Measurements from ENCODE around the gene HOXB9. TPM values are rescaled to one million over a fixed set of nuclear protein-coding genes. Genes with fewer than 3 reads are reported as not detected.

HOXB9 gene
- total RNA-seq, 4 donors from 2014 or later: 0.43 to 1.0 TPM; not detected in 2

DNA sequence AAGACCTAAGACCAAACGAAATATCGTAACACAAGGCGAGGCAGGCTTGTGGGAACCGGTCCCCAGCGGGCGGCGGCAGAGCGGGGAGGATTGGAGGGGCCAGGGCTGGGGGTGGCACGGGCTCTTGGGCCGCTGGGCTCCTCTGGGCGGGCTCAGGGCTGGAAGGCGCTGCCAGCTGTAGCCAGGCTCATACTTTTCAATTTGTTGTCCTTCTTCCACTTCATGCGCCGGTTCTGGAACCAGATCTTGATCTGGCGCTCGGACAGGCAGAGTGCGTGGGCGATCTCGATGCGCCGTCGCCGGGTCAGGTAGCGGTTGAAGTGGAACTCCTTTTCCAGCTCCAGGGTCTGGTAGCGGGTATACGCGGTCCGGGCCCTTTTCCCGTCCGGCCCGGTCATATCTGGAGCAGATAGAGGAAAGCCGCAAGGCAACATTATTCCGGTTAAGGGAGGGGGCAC, 34.1 kb downstream of the HOXB9 start:
- TF ChIP-seq, protein P1, sequence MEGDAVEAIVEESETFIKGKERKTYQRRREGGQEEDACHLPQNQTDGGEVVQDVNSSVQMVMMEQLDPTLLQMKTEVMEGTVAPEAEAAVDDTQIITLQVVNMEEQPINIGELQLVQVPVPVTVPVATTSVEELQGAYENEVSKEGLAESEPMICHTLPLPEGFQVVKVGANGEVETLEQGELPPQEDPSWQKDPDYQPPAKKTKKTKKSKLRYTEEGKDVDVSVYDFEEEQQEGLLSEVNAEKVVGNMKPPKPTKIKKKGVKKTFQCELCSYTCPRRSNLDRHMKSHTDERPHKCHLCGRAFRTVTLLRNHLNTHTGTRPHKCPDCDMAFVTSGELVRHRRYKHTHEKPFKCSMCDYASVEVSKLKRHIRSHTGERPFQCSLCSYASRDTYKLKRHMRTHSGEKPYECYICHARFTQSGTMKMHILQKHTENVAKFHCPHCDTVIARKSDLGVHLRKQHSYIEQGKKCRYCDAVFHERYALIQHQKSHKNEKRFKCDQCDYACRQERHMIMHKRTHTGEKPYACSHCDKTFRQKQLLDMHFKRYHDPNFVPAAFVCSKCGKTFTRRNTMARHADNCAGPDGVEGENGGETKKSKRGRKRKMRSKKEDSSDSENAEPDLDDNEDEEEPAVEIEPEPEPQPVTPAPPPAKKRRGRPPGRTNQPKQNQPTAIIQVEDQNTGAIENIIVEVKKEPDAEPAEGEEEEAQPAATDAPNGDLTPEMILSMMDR (IDR thresholded peaks at IDR 0.05): no peak
- TF ChIP-seq POLR2A (IDR thresholded peaks at IDR 0.05): no peak
- no peaks in the 10 kb centered on the region for H3K36me3 ChIP-seq
- intact Hi-C loops (cut with DNase I; ENCODE audit: low total_unique reads): loop anchor here (10.0 kb wide), 1 partner anchor 247 kb away; no protein-coding TSS in a partner anchor
- no peak overlapping the region for H3K4me3 ChIP-seq
- H3K27ac ChIP-seq: no peak overlapping the region
- no peak for DNase-seq
- H3K9me3 ChIP-seq: no peaks in the 10 kb centered on the region
- H3K4me1 ChIP-seq: no peaks in the 10 kb centered on the region
- H3K27me3 ChIP-seq: peaks cover 2 to 52% of the 10 kb centered on the region in 2 donors

DNA sequence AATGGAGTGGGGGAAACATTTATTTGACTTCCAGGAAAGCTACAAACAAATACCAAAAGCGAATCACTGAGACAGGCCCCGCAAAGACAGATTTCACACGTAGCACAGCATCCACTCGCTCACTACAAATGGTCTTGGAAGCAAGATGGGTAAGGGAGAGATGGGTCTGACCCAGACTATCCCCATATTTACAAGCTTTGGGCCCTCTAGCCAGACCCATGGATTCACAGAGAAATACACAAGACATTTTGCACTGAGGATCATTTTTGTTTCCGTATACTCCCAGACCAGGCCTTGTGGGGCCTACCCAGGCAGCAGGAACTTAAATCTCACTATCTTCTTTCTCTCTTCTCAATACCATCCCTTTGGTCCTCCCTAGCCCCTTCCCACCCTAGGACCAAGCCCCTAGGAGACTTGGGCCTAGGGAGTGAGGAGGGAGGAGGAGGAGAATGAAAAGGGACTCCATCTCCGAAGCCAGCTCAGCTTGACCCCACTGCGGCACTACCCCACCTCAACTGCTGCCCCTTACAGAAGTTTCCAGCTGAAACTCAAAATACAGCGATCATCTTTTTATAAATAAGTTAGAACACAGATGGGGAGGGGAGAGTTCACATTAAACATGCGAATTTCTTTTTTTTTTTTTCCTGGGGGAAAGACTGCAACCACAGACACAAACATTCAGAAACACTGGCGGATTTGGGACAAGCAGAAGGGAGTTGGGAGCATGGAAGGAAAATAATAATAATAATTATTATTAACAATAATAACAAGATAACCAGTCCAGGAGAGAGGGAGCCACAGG, 34.7 kb downstream of the HOXB9 start:
- no peak overlapping the region for H3K4me3 ChIP-seq
- H3K36me3 ChIP-seq: no peaks in the 10 kb centered on the region
- intact Hi-C loops (cut with DNase I; ENCODE audit: low total_unique reads): loop anchor here (10.0 kb wide), 1 partner anchor 247 kb away; no protein-coding TSS in a partner anchor
- H3K27ac ChIP-seq: no peak overlapping the region
- H3K9me3 ChIP-seq: no peaks in the 10 kb centered on the region
- no peak for DNase-seq
- TF ChIP-seq, protein P1 (IDR thresholded peaks at IDR 0.05): no peak
- TF ChIP-seq POLR2A (IDR thresholded peaks at IDR 0.05): no peak
- no peaks in the 10 kb centered on the region for H3K4me1 ChIP-seq
- H3K27me3 ChIP-seq: peaks cover 0 to 52% of the 10 kb centered on the region in 2 donors

DNA sequence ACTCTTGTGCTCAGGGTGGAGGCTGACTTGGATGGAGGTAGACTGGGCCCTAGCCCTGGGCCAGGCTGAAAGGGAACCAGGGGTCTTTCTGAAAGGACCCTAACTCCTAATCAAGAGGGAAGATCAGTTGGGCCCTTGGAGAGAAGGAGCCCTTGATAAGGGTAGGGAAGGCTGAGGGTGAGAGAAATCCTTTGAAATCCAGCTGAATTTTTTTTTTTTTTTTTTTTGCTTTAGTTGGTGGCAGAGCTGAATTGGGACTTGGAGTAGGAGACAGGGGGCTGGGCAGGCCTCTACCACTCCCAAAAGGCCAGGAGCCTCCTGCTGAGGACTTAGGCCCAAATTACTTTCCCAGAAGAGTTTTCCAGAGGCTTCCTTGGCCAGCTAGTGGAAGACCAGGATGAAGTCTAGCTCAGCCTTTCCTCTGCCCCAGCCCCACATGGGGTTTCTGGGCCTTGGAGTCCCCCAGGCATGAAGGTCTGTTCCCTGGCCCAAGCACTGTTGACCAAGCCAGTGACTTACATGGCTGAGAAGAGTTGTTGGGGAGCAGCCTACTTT, 35.5 kb downstream of the HOXB9 start:
- TF ChIP-seq, protein P1 (IDR thresholded peaks at IDR 0.05): no peak
- no peak for TF ChIP-seq POLR2A (IDR thresholded peaks at IDR 0.05)
- H3K36me3 ChIP-seq: no peaks in the 10 kb centered on the region
- no peak for DNase-seq
- H3K4me1 ChIP-seq: no peaks in the 10 kb centered on the region
- H3K4me3 ChIP-seq: no peak overlapping the region
- intact Hi-C loops (cut with DNase I; ENCODE audit: low total_unique reads): loop anchor here (10.0 kb wide), 1 partner anchor 246 kb away; no protein-coding TSS in a partner anchor
- peak overlapping the region; percentile 25 to 68 for H3K27ac ChIP-seq
- peaks cover 0 to 52% of the 10 kb centered on the region in 2 donors for H3K27me3 ChIP-seq
- H3K9me3 ChIP-seq: no peaks in the 10 kb centered on the region

DNA sequence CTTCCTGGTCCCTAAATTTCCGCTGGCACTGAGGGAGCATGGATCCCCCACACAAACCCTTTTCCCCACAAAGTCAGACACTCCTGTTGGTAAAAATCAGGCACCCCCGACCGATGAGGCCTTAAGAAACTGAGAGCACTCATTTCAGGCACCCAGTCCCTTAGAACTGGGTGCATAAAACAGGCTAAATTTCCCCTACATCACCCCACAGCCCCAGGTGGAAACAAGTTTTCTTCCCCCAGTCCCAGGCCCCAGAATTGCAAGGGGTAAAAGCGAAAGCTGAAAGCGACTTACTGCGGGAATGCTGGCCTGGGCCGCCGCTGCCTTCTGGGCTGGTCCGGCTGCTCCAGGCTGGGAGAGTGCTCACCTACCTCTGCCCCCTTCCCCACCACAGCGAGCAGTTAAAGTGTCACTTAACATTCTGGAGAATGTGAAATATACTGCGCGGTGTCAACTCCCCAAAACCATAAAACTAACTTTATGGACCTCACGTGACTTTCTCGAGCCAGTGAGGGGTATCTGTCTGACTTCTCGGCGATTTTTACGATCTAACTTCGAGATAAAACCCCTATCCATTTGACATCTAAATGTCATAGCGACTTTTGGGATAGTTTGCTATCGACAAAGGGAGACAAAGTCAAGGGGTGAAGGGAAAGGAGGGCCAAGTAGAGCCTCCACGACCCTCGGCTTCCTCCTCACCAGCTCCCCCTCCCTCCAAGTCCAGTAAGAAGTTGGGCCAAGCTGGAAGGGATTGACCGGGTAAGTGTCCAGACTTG, 36.1 kb downstream of the HOXB9 start, which contains the start of gene HOXB3:
Gene HOXB3, minus strand, starts transcription at position 411 of the 776 bp plus-strand sequence. CDS start 37,767 bp downstream, outside the sequence.
- peak within 1 kb of the TSS in 1 of 2 donors; percentile 27 for H3K4me3 ChIP-seq
- no peaks in the 10 kb centered on the region for H3K9me3 ChIP-seq
- no peaks in the 10 kb centered on the region for H3K36me3 ChIP-seq
- intact Hi-C loops (cut with DNase I; ENCODE audit: low total_unique reads): loop anchor here (2.0 to 10.0 kb wide), 2 partner anchors 97 to 245 kb away; no protein-coding TSS in a partner anchor
- TF ChIP-seq POLR2A (IDR thresholded peaks at IDR 0.05): no peak
- TF ChIP-seq, protein P1 (IDR thresholded peaks at IDR 0.05): no peak
- peak in 1 of 2 donors; percentile 51 for DNase-seq
- peaks cover 0 to 2% of the 10 kb centered on the region in 2 donors for H3K4me1 ChIP-seq
- peak within 1 kb of the TSS; percentile 25 to 68 for H3K27ac ChIP-seq
- peaks cover 0 to 45% of the 10 kb centered on the region in 2 donors for H3K27me3 ChIP-seq
